GM11168 (cell line): ENCODE results near the gene LRP6.

Experiments
- in situ Hi-C: fragments of 300-500 bp; cut with MboI; formaldehyde crosslinking; loops from one replicate; pipeline ENCODE4 v1.12.0; 2022; ENCODE audit warnings: low sequenced_read_pairs; ENCODE audit not compliant: unreplicated experiment

The LRP6 gene

DNA sequence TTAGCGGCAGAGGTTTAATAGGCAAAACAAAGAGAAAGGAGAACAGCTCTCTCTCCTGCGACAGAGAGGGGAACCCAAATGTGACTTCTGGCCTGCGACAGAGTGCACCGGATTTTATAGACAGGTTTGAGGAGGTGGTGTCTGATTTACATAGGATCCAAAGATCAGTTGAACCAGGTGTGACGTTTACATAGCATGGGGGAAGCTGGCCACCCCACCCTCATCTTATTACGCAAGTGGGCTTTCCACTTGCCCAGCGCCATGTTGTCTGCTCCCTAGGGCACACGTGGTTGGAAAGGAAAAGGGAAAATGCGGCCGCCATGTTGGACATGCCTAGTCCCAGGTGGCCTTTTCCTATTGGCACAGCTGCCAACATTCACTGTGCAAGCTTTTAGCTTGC lies 178.7 kb downstream of the LRP6 start:
- in situ Hi-C loops = loop anchor here (10.0 kb wide), 1 partner anchor 247 kb away; no protein-coding TSS in a partner anchor

DNA sequence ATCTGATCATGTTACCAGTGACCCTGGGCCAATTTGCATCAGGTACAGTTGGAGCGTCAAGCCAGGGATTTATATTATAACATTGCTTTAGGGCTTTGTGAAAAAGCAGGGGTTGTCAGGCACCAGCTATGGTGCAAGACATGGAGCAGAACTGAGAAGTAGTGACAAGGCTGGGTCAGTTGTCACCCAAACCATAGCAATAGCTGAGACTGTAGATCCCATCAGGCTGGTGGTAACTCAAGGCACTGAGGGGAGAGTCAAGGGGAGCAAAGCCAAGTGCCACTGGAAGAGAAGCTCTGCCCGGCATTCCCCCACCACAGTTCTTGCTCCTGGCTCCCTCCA lies 179.2 kb downstream of the LRP6 start:
- in situ Hi-C loops = loop anchor here (10.0 kb wide), 1 partner anchor 247 kb away; no protein-coding TSS in a partner anchor

DNA sequence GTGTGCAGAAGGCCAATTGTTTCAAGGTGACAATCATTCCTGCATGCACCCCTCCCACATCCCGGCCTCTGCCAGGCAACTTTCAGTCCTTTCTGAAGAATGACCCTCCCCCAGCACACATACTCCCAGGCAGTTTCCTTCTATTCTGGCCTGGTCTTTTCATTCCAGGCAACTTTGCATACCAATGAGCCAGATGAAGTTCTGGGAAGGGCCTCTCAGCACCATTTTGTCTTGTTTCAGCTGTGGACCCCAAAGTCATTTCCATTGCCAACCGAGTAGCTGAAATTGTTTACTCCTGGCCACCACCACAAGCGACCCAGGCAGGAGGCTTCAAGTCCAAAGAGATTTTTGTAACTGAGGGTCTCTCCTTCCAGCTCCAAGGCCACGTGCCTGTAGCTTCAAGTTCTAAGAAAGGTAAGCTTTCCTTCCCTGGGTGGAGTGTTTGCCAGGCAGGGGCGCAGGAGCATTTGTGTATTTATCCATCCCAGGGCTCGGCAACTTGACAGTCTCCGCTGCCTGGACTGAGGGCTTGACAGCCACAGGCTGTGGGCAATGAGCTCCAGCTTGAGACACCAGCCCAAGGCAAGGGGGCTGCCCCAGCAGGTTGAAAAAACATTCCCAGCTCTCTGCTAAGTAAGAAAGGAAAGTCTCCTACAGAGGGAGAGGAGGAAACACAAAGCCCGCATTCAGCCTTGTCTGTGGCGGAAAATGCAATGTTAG lies 179.7 kb downstream of the LRP6 start:
- in situ Hi-C loops = loop anchor here (10.0 kb wide), 1 partner anchor 248 kb away; no protein-coding TSS in a partner anchor

DNA sequence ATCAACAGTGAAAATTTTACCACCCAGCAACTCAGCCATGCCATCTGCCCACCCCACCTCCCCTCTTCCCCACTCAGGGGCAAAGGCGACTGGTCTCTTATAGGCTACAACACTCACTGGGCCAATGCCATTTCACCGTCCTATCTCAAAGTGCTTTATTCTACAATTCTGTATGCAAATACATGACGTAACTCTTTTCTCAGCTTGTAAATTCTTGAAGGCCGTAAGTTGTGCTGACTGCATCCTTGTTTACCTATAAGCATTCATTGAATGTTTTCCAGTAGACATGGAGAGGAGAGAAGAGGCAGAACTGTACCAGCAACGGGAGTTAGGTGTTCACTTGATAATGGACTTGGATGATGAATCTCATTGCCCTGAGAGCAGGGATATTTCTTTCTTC lies 180.5 kb downstream of the LRP6 start:
- in situ Hi-C loops = loop anchor here (10.0 kb wide), 1 partner anchor 248 kb away; no protein-coding TSS in a partner anchor

DNA sequence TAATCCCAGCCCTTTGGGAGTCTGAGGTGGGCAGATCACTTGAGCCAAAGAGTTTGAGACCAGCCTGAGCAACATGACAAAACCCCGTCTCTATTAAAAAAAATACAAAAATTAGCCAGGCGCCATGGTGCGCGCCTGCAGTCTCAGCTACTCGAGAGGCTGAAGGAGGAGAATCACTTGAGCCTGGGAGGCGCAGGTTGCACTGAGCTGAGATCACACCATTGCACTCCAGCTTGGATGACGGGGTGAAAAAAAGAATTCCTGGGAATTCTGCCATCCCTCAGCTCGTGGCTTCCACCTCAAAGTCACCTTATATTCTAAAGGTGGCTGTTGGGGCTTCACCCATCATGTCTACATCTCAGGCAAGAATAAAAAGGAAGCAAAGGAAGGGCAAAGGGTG lies 183.2 kb downstream of the LRP6 start:
- in situ Hi-C loops = loop anchor here (10.0 kb wide), 1 partner anchor 251 kb away; no protein-coding TSS in a partner anchor

- in situ Hi-C loops = loop anchor here (10.0 kb wide), 1 partner anchor 253 kb away; no protein-coding TSS in a partner anchor
These were observed 184.9 kb downstream of the LRP6 start for GRCh38 chr12:12081836-12082497.

DNA sequence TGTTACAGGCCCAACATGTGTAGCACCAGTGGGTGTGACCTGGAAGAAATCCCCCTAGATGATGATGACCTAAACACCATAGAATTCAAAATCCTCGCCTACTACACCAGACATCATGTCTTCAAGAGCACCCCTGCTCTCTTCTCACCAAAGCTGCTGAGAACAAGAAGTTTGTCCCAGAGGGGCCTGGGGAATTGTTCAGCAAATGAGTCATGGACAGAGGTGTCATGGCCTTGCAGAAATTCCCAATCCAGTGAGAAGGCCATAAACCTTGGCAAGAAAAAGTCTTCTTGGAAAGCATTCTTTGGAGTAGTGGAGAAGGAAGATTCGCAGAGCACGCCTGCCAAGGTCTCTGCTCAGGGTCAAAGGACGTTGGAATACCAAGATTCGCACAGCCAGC lies 187.6 kb downstream of the LRP6 start:
- in situ Hi-C loops = no loop called here

GRCh38 chr12:12072064-12072760 lies 194.6 kb downstream of the LRP6 start:
- in situ Hi-C loops = no loop called here

DNA sequence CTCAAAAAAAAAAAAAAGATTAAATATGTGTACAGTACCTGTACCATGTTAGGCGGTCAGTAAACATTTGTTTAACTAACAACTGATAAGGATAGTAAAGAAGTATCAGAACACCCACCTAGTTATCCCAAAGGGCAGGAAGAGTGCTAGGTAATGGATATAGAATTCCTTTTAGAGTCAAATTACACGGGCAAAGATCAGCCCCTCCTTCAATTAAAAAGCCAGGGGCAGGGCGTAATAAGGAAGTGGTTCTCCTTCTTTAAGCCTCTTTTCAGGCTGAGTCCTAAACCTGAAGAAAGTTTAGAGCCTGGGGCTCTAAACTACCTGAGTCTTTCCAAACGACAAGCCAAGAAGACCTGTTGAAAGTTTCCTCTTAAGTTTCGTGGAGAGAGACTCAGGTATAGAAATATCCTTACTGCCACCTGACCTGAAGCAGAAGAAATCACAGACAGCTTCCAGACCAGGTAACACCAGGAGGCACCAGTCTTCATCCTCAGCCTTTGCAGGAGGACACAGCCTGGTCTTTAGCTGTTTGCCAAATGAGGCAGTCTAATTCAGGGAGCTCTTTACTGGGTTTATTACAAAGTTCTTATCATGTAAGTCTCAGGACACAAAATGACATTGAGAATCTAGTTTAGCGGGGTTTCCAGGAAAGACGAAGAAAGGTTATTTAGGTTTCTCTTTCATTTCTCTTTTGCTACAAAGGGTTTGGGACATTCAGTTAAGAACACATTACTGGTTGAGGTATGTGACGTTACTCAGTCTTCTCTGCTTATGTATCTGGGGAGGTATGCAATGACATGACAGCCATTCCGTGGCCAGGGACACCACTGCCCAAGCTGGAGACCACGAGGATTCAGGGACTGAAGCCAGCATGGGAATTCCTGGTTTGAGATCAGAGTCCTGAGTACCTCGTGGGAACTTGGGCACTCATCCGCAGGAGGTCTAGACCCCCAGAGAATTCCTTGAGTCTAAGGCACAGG lies 195.9 kb downstream of the LRP6 start, which contains the start of gene BCL2L14:
Gene BCL2L14, plus strand, starts transcription at position 266 of the 983 bp plus-strand sequence. CDS start 8,367 bp downstream, outside the sequence.
- in situ Hi-C loops = no loop called here

- in situ Hi-C loops = no loop called here
These were observed 196.9 kb downstream of the LRP6 start for GRCh38 chr12:12069821-12070548.

DNA sequence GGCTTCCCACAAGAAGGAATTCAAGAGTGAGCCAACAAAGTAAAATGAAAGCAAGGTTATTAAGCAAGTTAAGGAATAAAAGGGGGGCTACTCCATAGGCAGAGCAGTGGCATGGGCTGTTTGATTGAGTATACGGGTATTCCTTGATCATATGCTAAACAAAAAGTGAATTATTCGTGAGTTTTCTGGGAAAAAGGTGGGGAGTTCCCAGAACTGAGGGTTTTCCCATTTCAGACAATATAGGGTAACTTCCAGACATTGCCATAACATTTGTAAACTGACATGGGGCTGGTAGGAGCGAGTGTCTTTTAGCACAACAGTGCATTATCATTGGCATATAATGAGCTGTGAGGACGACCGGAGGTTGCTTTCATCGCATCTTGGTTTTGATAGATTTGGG lies 198.1 kb downstream of the LRP6 start:
- in situ Hi-C loops = no loop called here
